Vagina (tissue), 2 donors: Measurements from ENCODE around the gene PI16. TPM values are rescaled to one million over a fixed set of nuclear protein-coding genes. Genes with fewer than 3 reads are reported as not detected.

ENCODE experiments used
- DNase-seq, 2 donors: peaks; one replicate each; pipeline ENCODE4 v3.0.0-alpha.2; 2017; ENCODE audit errors: extremely low spot score in 2 of 2
- H3K27ac ChIP-seq: fragments of 200-600 bp; sonication (generic); one replicate; pipeline ENCODE4 v1.5.1; 2019
- H3K27me3 ChIP-seq: fragments of 200-600 bp; sonication (generic); one replicate; pipeline ENCODE4 v1.5.1; 2019
- H3K36me3 ChIP-seq, 2 donors: fragments of 200-600 bp; sonication (generic); one replicate each; pipeline ENCODE4 v1.5.1; 2017 to 2019
- H3K4me1 ChIP-seq: fragments of 200-600 bp; sonication (generic); one replicate; pipeline ENCODE4 v1.5.1; 2019
- H3K4me3 ChIP-seq, 2 donors: fragments of 200-600 bp; sonication (generic); 1 replicate in 1 of 2; 2 replicates in 1 of 2; pipeline ENCODE4 v1.5.1; 2016 to 2019
- H3K9me3 ChIP-seq: fragments of 200-600 bp; sonication (generic); one replicate; pipeline ENCODE4 v1.5.1; 2019
- CTCF ChIP-seq, 3 experiments: fragments of 450-650 bp in 2 of 3; fragments of 200-600 bp in 1 of 3; sonication (generic) in 1 of 3; IDR thresholded peaks; one replicate each; pipeline ENCODE4 v1.5.1; 2017 to 2019; ENCODE audit warnings: antibody characterized with exemption in 3 of 3, mild to moderate bottlenecking in 2 of 3, moderate library complexity in 2 of 3
- POLR2A ChIP-seq, 2 donors: fragments of 450-650 bp; IDR thresholded peaks; one replicate each; pipeline ENCODE4 v1.6.1; 2017; ENCODE audit warnings: antibody characterized with exemption in 2 of 2, mild to moderate bottlenecking in 2 of 2, moderate library complexity in 2 of 2
- POLR2AphosphoS5 ChIP-seq, 2 donors: sonication (generic); formaldehyde crosslinking; IDR thresholded peaks; one replicate each; pipeline ENCODE4 v1.9.0; 2017; ENCODE audit warnings: antibody characterized with exemption in 2 of 2, mild to moderate bottlenecking in 2 of 2, low read depth in 1 of 2; ENCODE audit not compliant: insufficient read depth in 1 of 2
- intact Hi-C: fragments of 100-400 bp; cut with DNase I; formaldehyde crosslinking; loops from one replicate; pipeline ENCODE4 v1.15.1; 2023
- total RNA-seq: library from RNA; depleted of rRNA; stranded (reverse); fragments of >200 nt; gene quantifications from one replicate; pipeline ENCODE4 v1.2.3, GENCODE V29; 2016

The PI16 gene
- total RNA-seq, 1 donor from 2014 or later = 88.6 TPM

- Histone ChIP-seq H3K27ac (peak overlapping the region; percentile 10), H3K4me1 (peaks cover 71% of the 10 kb centered on the region), H3K36me3 (peaks cover 0 to 19% of the 10 kb centered on the region in 2 donors), H3K27me3 (no peaks in the 10 kb centered on the region), H3K9me3 (no peaks in the 10 kb centered on the region), H3K4me3 (no peak overlapping the region)
- DNase-seq = no peak
- no peak for TF ChIP-seq CTCF (IDR thresholded peaks at IDR 0.05)
- TF ChIP-seq POLR2AphosphoS5 (IDR thresholded peaks at IDR 0.05; ENCODE audit: insufficient read depth in 1 of 2, low read depth in 1 of 2) = no peak
- intact Hi-C loops = no loop called here
These were observed 38.9 kb upstream of the PI16 start for GRCh38 chr6:36915599-36915998.

GRCh38 chr6:36916126-36916525, 38.4 kb upstream of the PI16 start:
- no peak for DNase-seq
- H3K27ac ChIP-seq = peak overlapping the region; percentile 85
- no peaks in the 10 kb centered on the region for H3K9me3 ChIP-seq
- H3K27me3 ChIP-seq = no peaks in the 10 kb centered on the region
- peaks cover 71% of the 10 kb centered on the region for H3K4me1 ChIP-seq
- TF ChIP-seq CTCF (IDR thresholded peaks at IDR 0.05) (no peak), POLR2AphosphoS5 (IDR thresholded peaks at IDR 0.05; ENCODE audit: insufficient read depth in 1 of 2, low read depth in 1 of 2) (no peak), POLR2A (IDR thresholded peaks at IDR 0.05) (no peak)
- intact Hi-C loops = no loop called here
- H3K36me3 ChIP-seq = peaks cover 0 to 19% of the 10 kb centered on the region in 2 donors
- no peak overlapping the region for H3K4me3 ChIP-seq

GRCh38 chr6:36917541-36918193, 36.9 kb upstream of the PI16 start:
- intact Hi-C loops = no loop called here
- no peak overlapping the region for H3K4me3 ChIP-seq
- H3K36me3 ChIP-seq = peaks cover 0 to 31% of the 10 kb centered on the region in 2 donors
- no peaks in the 10 kb centered on the region for H3K27me3 ChIP-seq
- H3K4me1 ChIP-seq = peaks cover 62% of the 10 kb centered on the region
- TF ChIP-seq CTCF (IDR thresholded peaks at IDR 0.05) = no peak
- peak; percentile 30 to 61 for TF ChIP-seq POLR2AphosphoS5 (IDR thresholded peaks at IDR 0.05; ENCODE audit: insufficient read depth in 1 of 2, low read depth in 1 of 2)
- no peak for TF ChIP-seq POLR2A (IDR thresholded peaks at IDR 0.05)
- peak in 1 of 2 donors; percentile 97 for DNase-seq
- H3K27ac ChIP-seq = peak overlapping the region; percentile 85
- H3K9me3 ChIP-seq = no peaks in the 10 kb centered on the region

- H3K36me3 ChIP-seq = peaks cover 0 to 31% of the 10 kb centered on the region in 2 donors
- intact Hi-C loops = no loop called here
These were observed 34.5 kb upstream of the PI16 start for GRCh38 chr6:36920049-36920448.

More at GRCh38 chr6:36920049-36920448, 34.5 kb upstream of the PI16 start:
- peak overlapping the region; percentile 85 for H3K27ac ChIP-seq
- TF ChIP-seq CTCF (IDR thresholded peaks at IDR 0.05) = no peak
- no peak for TF ChIP-seq POLR2A (IDR thresholded peaks at IDR 0.05)
- TF ChIP-seq POLR2AphosphoS5 (IDR thresholded peaks at IDR 0.05; ENCODE audit: insufficient read depth in 1 of 2, low read depth in 1 of 2) = no peak
- H3K4me1 ChIP-seq = peaks cover 54% of the 10 kb centered on the region
- no peak overlapping the region for H3K4me3 ChIP-seq
- DNase-seq = no peak
- no peaks in the 10 kb centered on the region for H3K27me3 ChIP-seq
- H3K9me3 ChIP-seq = no peaks in the 10 kb centered on the region
